ENCODE data around the gene CUEDC2.
A peak's percentile ranks its signal among the peaks of the same experiment; 100 is the strongest.

The CUEDC2 gene, protein sequence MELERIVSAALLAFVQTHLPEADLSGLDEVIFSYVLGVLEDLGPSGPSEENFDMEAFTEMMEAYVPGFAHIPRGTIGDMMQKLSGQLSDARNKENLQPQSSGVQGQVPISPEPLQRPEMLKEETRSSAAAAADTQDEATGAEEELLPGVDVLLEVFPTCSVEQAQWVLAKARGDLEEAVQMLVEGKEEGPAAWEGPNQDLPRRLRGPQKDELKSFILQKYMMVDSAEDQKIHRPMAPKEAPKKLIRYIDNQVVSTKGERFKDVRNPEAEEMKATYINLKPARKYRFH

DNA sequence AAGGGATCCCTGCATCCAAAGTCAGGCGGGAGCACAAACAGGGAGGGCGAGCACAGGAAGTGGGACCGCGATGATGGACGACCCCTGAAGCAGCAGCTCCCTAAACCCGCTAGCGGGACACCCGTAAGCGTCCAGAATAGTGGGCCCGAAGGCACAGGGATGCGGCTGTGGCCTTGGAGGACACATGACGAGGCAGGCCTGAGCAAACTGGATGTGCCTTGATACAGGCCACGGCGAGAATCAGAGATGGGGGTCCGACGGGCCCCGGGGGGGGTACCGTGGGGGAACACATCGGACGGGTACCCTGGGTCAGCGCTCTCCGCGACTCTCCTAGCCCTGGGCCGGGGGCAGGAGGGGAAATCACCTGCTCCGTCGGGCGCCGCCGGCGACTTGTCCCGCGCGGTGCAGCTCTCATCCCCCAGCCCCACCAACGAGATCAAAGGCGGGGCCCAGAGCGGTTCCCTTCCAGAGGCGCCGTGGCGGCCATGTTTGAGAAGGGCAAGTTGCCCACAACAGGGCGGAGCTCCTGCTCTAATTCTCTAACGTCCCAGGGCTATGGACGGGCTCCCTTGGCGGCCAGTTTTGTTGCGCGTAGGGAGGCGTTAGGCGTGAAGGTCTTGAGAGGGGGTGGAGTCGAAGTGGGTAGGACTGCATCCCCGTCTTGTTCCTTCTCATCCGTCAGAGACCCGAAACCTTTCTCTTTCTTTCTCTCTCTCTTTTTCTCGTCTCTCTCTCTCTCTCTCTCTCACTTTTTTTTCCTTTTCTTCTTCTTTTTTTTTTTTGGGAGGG lies at the start of gene CUEDC2:
Gene CUEDC2, minus strand, starts transcription at position 413 of the 789 bp plus-strand sequence. CDS start 7,386 bp downstream, outside the sequence.
- Mint-ChIP-seq H3K27me3 (no peaks in the 10 kb centered on the region), H3K36me3 (peaks cover 4% of the 10 kb centered on the region), H3K9me3 (no peaks in the 10 kb centered on the region), H3K27ac (peak within 1 kb of the TSS; percentile 84), H3K4me1 (peaks cover 40% of the 10 kb centered on the region), H3K4me3 (peak within 1 kb of the TSS; percentile 89)
- ATAC-seq = peak; percentile 98

DNA sequence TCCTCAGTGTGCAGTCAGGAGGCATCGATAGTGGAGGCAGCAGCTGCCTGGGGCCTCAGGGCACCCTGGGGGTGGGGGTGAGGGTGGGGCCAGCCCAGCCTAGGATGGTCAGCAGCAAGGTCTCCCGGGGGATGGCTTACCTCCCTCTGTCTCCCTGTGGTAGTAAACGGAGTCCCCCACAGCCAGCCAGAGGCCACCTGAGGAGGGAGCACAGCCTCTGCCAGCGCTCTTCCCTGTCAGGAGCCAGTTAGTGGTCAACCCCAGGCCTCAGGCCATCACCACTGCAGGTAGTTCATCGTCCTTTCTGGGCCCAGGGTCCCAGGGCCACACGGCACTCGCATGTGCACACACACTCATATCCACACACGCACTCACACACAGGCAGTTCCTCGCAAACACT lies 48.0 kb upstream of the CUEDC2 start:
- H3K4me3 Mint-ChIP-seq = no peak overlapping the region
- peaks cover 9% of the 10 kb centered on the region for H3K4me1 Mint-ChIP-seq
- peak overlapping the region; percentile 24 for H3K27ac Mint-ChIP-seq
- no peak for ATAC-seq
- H3K36me3 Mint-ChIP-seq = peaks cover 34% of the 10 kb centered on the region
- no peaks in the 10 kb centered on the region for H3K27me3 Mint-ChIP-seq
- H3K9me3 Mint-ChIP-seq = no peaks in the 10 kb centered on the region

DNA sequence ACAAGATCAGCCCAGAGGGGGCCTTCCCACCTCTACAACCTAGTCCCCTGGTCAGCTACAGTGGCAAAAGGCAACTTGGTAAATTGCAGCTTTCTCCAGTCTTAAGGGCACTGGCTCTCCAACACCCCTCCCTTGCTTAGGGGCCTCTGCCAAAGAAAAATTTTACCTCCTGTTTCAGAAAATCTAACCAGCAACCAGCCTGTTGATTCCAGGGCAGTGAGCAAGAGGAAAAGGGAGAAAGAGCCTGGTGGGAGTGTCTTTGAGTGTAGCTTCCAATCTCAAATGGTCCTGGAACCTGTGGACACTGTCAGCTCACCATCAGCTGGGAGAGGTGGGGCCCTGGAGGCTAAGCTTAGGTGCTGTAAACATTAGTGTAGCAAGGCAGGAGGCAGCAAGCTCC lies 47.3 kb upstream of the CUEDC2 start:
- Mint-ChIP-seq H3K27ac (peak overlapping the region; percentile 67), H3K36me3 (peaks cover 37% of the 10 kb centered on the region), H3K9me3 (no peaks in the 10 kb centered on the region), H3K4me3 (no peak overlapping the region), H3K27me3 (no peaks in the 10 kb centered on the region), H3K4me1 (peaks cover 9% of the 10 kb centered on the region)
- ATAC-seq = no peak

DNA sequence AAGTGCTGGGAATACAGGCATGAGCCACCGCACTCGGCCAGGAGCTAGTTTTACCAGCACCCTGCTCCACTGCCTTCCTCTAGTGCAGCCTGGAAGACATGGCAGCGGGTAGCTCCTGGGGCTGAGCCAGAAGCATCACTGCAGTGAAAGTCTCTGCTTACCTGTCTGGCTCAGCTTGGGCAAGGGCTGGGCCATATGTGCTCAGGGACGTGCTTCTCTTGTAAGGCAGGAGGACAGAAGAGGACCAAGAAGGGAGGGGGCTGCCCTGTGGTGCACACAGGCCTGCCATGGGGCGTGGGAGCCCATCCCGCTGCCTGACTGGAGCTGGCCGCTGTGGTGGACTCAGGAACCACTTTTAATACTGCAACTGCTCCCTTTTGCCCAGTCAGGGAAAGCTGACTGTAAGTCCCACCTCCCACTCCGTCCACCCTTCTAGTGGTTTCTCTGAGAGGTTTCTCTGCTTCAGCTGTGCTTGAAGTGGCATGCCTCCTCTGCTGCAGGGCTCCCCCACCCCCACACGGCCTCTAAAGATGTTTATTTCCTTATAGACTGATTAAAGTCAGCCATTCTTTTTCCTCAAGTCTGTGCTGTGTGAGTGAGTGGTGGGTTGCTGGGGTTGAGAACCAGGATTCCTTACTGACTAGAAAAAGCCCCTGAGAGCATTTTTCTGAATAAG lies 44.2 kb upstream of the CUEDC2 start:
- Mint-ChIP-seq H3K36me3 (peaks cover 20% of the 10 kb centered on the region), H3K27ac (peak overlapping the region; percentile 40), H3K27me3 (no peaks in the 10 kb centered on the region), H3K4me3 (no peak overlapping the region), H3K9me3 (no peaks in the 10 kb centered on the region), H3K4me1 (peaks cover 9% of the 10 kb centered on the region)
- ATAC-seq = no peak

DNA sequence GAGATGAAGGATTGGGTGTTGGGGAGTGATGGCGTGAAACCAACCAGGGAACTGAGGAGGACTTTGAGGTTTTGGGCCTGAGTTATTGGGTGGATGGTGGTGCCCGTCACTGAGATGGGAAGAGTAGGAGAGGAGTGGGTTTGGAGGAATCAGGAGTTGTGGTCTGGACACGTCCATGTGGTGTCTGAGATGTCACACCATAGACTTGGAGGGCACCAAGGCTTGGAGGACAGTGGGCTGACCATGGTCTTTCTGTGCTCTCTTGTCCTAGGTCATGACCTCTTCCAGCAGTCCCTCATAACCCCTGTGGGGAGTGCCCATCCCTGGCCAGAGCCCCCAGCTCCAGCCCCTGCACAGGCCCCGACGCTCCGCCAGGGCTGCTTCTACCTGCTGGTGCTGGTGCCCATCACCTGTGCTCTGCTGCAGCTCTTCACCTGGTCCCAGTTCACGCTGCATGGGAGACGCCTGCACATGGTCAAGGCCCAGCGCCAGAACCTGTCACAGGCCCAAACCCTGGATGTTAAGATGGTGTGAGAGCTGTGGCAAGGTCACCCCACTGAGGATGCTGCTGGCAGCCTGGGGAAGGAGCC lies 43.2 kb upstream of the CUEDC2 start:
- H3K27me3 Mint-ChIP-seq = no peaks in the 10 kb centered on the region
- peaks cover 9% of the 10 kb centered on the region for H3K4me1 Mint-ChIP-seq
- no peaks in the 10 kb centered on the region for H3K9me3 Mint-ChIP-seq
- H3K4me3 Mint-ChIP-seq = no peak overlapping the region
- no peak for ATAC-seq
- no peak overlapping the region for H3K27ac Mint-ChIP-seq
- H3K36me3 Mint-ChIP-seq = peaks cover 15% of the 10 kb centered on the region

DNA sequence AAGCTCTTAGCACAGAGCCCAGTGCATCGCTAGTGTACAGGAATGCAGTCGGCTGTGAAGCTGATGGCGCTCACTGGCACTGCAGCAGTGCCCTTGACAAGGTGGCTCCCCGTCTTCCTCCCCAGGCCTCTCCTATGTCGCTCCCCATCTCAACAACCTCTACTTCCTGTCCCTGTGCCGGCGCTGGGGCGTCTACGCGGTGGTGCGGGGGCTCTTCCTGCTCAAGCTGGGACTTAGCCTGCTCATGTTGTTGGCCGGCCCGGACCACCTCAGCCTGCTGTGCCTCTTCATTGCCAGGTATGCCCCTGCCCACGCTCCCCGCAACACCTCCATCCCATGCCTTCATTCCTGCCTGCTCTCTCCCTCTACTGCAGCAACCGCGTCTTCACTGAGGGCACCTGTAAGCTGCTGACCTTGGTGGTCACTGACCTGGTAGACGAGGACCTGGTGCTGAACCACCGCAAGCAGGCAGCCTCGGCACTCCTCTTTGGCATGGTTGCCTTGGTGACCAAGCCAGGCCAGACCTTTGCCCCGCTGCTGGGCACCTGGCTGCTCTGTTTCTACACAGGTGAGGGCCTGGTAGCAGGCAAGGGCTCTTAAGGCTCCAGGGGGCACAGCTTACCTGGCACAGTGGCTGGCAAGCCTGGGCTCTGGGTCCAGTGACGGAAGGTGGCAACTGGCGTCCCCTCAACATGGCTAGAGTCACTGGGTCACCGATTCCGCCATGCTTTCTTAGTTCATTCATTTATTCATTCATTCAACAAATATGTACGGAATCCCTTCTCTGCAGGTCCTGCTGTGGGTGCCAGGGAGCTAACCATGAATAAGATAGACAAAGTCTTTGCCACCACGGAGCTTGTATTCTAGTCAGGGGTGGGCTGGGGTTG lies 41.3 kb upstream of the CUEDC2 start:
- H3K4me3 Mint-ChIP-seq = no peak overlapping the region
- H3K4me1 Mint-ChIP-seq = peaks cover 1% of the 10 kb centered on the region

DNA sequence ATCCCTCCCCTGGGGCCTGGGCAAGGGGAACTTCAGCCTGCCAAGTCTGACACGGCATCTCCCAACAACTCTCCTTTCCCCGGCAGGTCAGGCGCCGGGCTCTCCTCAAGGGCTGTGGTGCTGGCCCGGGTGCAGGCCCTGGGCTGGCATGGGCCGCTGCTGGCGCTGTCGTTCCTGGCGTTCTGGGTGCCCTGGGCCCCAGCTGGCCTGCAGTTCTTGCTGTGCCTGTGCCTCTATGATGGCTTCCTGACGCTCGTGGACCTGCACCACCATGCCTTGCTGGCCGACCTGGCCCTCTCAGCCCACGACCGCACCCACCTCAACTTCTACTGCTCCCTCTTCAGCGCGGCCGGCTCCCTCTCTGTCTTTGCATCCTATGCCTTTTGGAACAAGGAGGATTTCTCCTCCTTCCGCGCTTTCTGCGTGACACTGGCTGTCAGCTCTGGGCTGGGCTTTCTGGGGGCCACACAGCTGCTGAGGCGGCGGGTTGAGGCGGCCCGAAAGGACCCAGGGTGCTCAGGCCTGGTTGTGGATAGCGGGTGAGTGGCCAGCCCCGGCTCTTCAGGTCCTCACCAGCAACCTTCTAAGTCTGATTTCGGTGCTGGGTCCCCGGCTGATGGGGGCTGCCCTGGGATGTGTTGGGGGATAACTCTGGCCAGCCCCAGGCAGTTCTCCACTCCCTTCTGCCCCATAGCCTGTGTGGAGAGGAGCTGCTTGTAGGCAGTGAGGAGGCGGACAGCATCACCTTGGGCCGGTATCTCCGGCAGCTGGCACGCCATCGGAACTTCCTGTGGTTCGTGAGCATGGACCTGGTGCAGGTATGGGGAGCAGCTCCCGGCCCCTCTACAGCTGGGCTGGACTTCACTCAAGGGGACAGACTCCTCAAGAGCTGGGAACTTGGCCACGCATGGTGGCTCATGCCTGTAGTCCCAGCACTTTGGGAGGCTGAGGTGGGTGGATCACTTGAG lies 38.5 kb upstream of the CUEDC2 start:
- no peaks in the 10 kb centered on the region for H3K4me1 Mint-ChIP-seq
- no peak for ATAC-seq
- no peak overlapping the region for H3K4me3 Mint-ChIP-seq

More for the DNA sequence above, 41.3 kb upstream of the CUEDC2 start:
- Mint-ChIP-seq H3K9me3 (no peaks in the 10 kb centered on the region), H3K36me3 (peaks cover 5% of the 10 kb centered on the region), H3K27me3 (no peaks in the 10 kb centered on the region), H3K27ac (peak overlapping the region; percentile 77)
- ATAC-seq = no peak

DNA sequence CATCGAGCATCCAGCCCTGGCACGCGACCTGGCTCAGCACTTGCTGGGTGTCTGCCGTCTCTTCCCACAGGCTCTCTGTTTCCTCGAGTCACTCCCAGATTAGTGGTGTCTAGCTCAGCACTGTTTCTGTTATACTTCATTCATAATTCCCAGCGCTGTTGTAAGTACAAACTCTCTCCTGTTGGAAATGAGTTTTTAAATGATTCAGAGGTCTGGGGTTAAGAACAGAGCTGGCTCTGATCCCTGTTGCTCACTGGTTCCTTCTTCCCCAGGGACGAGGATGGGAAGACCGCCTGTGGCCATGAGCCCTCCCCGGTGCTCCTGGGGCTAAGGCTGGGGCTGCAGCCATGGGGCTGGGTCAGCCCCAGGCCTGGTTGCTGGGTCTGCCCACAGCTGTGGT lies 36.3 kb upstream of the CUEDC2 start:
- H3K27ac Mint-ChIP-seq = no peak overlapping the region
- no peak overlapping the region for H3K4me3 Mint-ChIP-seq
- H3K9me3 Mint-ChIP-seq = no peaks in the 10 kb centered on the region
- peaks cover under 1% of the 10 kb centered on the region for H3K4me1 Mint-ChIP-seq
- H3K27me3 Mint-ChIP-seq = no peaks in the 10 kb centered on the region
- no peak for ATAC-seq
- no peaks in the 10 kb centered on the region for H3K36me3 Mint-ChIP-seq

More for the DNA sequence above, 38.5 kb upstream of the CUEDC2 start:
- Mint-ChIP-seq H3K36me3 (peaks cover 5% of the 10 kb centered on the region), H3K27me3 (no peaks in the 10 kb centered on the region), H3K9me3 (no peaks in the 10 kb centered on the region), H3K27ac (no peak overlapping the region)

DNA sequence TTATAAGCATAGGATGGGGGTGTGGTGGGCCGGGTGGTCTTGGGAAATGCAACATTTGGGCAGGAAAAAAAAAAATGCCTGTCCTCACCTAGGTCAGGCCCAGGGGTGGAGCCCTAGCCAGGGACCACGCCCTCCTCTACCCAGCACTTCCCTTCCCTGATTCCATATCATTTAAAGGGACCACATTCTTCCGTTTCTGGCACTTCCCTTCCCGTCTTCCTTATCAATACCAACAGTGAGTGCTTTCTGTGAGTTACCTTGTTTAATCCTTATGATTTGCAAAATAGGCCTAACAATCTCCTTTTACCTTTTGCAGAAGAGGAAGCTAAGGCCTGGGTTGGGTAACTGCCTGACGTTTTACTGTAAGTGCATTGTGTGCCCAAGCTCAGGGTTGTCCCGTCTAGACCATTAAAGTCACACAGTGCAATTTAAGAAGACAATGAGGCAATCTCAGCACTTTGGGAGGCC lies 35.6 kb upstream of the CUEDC2 start:
- H3K9me3 Mint-ChIP-seq = no peaks in the 10 kb centered on the region
- no peak overlapping the region for H3K27ac Mint-ChIP-seq

DNA sequence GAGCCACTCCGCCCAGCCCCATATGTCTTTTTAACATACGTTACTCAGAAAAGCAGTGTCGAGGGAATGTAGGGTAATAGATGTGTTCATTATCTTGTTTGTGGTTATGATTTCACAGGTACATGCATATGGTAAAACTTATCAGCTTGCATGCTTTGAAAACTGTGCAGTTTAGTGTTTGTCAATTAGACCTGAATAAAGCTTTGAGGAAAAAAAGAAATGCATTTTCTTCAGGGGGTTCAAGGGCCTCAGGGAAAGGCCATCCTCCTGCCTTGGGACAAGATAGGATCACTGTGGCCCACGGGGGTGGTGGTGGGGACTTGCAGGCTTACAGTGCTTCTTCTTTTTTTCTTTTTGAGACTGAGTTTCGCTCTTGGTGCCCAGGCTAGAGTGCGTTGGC lies 34.9 kb upstream of the CUEDC2 start:
- no peak for ATAC-seq
- H3K27ac Mint-ChIP-seq = no peak overlapping the region
- no peak overlapping the region for H3K4me3 Mint-ChIP-seq
- peaks cover 14% of the 10 kb centered on the region for H3K4me1 Mint-ChIP-seq
- H3K36me3 Mint-ChIP-seq = no peaks in the 10 kb centered on the region
- H3K27me3 Mint-ChIP-seq = no peaks in the 10 kb centered on the region
- no peaks in the 10 kb centered on the region for H3K9me3 Mint-ChIP-seq

More for the DNA sequence above, 35.6 kb upstream of the CUEDC2 start:
- ATAC-seq = no peak
- H3K27me3 Mint-ChIP-seq = no peaks in the 10 kb centered on the region
- no peaks in the 10 kb centered on the region for H3K36me3 Mint-ChIP-seq
- peaks cover 7% of the 10 kb centered on the region for H3K4me1 Mint-ChIP-seq
- H3K4me3 Mint-ChIP-seq = no peak overlapping the region

DNA sequence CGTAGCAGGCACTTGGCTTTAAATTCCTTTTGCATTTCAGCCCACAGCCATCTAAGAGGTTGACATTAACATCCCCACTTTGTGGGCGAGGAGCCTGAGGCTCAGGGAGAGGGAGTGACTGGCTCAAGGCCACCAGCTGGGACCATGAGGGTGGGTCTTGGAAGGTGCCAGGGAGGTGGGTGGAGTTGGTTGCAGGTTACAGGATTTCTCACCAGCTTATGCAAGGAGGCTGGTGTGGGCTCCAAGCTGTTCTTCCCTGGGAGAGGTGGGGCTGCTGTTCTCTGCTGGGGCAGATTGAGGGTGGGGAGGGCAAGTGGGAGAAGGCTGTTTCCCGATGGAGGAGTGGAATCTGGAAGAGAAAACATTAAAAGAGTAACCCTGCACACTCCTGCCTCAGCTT lies 33.1 kb upstream of the CUEDC2 start:
- Mint-ChIP-seq H3K4me3 (no peak overlapping the region), H3K27me3 (no peaks in the 10 kb centered on the region), H3K36me3 (no peaks in the 10 kb centered on the region)

DNA sequence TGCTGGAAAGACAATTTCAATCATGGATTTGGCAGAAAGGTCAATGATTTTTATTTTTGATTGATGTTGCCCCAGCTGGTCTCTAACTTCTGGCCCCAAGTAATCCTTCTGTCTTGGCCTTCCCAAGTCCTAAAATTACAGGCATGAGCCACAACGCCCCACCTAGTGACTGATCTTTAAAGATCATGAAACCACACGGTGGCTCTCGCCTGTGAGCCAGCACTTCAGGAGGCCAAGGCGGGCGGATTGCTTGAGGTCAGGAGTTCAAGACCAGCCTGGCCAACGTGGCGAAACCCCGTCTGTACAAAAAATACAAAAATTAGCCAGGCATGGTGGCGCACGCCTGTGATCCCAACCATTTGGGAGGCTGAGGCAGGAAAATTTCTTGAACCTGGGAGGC lies 31.6 kb upstream of the CUEDC2 start:
- H3K4me1 Mint-ChIP-seq = peaks cover 32% of the 10 kb centered on the region
- no peak overlapping the region for H3K4me3 Mint-ChIP-seq
- no peaks in the 10 kb centered on the region for H3K36me3 Mint-ChIP-seq
- no peak overlapping the region for H3K27ac Mint-ChIP-seq
- no peaks in the 10 kb centered on the region for H3K27me3 Mint-ChIP-seq
- H3K9me3 Mint-ChIP-seq = no peaks in the 10 kb centered on the region
- ATAC-seq = no peak

More for the DNA sequence above, 33.1 kb upstream of the CUEDC2 start:
- no peak for ATAC-seq
- Mint-ChIP-seq H3K9me3 (no peaks in the 10 kb centered on the region), H3K4me1 (peaks cover 32% of the 10 kb centered on the region), H3K27ac (no peak overlapping the region)

DNA sequence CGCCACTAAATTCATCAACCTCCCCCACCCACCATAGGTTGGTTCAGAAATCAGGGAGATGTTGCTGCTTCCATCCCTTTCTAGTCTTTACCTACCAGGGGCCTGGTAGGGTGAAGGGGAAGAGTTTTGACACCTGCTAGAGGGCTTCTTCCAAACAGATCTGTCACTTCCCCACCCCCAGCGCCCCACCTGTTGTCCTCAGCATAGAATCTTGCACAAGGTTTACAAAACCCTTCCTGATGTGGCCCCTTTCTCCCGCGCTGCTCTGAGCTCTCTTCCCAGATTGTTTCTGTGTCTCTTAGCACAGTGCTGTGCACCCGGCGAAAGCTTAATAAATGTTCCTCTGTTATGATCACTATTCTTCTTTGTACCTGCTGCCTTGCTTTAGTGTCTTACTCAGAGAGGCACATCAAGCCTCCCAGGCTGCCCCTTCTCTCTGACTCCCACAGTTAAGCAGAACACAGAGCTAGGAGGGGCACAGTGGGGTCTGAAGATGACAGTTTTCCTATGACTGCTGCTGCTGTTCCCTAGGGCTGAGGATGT lies 30.2 kb upstream of the CUEDC2 start:
- no peak for ATAC-seq
- Mint-ChIP-seq H3K27ac (no peak overlapping the region), H3K36me3 (no peaks in the 10 kb centered on the region), H3K4me3 (peak overlapping the region; percentile 45), H3K4me1 (peaks cover 32% of the 10 kb centered on the region), H3K9me3 (no peaks in the 10 kb centered on the region), H3K27me3 (no peaks in the 10 kb centered on the region)
